ENCODE results near the gene STIP1. TPM values are rescaled to one million over a fixed set of nuclear protein-coding genes. Genes with fewer than 3 reads are reported as not detected.

The STIP1 gene
- total and polyA plus RNA-seq, 2 of the 4 experiments (the other 2 are of a cell fraction), result 201 to 489 TPM

DNA sequence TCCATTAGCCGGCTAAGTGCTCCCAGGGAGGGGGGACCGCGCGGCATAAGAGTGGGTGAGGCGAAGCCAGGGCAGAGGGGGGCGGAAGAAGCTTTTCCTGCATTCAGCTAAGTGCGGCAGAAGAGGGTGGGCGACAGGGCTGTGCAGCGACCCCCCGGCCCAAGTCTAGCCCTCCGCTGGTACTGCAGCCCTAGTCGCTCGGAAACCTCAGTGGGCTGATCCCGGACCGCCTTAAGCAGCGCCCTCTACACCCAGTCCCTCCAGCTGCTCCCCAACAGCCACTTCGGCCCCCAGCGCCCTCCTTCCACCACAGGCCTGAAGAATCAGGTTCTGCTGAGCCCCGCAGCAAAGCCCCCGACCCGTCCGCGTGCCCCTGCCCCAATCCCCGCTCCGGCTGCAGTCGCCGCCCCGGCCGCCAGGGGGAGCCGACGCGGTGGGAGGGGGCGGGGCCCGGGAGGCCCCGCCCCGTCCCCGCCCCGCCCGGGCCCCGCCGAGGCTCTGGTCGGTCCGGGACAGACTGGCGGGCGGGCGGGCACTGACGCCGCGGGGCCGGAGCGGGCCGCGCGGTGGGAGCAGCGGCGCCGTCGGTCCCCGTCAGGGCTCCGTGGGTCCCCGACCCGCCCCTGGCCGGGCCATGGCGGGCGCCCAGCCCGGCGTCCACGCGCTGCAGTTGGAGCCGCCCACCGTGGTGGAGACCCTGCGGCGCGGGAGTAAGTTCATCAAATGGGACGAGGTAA lies 65.2 kb downstream of the STIP1 start, which contains the start of gene PLCB3:
Gene PLCB3 (plus strand): TSS at position 515 of the 737 bp plus-strand sequence. CDS start 120 bp downstream, at position 635.
- H3K4me2 ChIP-seq (ENCODE audit: low read depth, low read length), result peak within 1 kb of the TSS; percentile 100
- peak within 1 kb of the TSS; percentile 89 for H2AK5ac ChIP-seq (ENCODE audit: low read depth, low read length)
- H3K4ac ChIP-seq (ENCODE audit: low read depth, low read length), result peak within 1 kb of the TSS; percentile 96
- H3K4me1 ChIP-seq (ENCODE audit: control insufficient read depth, insufficient read depth, low read length), result peaks cover 10% of the 10 kb centered on the region
- no peak within 1 kb of the TSS for H2BK20ac ChIP-seq (ENCODE audit: low read depth, low read length)
- DNase-seq, result no peak
- H2AFZ ChIP-seq (replicated peaks; ENCODE audit: low read length, poor library complexity), result peak within 1 kb of the TSS; percentile 99
- peak within 1 kb of the TSS; percentile 92 for H4K5ac ChIP-seq (ENCODE audit: low read depth, low read length)
- no peak for TF ChIP-seq NFE2L2 (IDR thresholded peaks at IDR 0.05; ENCODE audit: low read depth, low read length)
- TF ChIP-seq, protein P1, sequence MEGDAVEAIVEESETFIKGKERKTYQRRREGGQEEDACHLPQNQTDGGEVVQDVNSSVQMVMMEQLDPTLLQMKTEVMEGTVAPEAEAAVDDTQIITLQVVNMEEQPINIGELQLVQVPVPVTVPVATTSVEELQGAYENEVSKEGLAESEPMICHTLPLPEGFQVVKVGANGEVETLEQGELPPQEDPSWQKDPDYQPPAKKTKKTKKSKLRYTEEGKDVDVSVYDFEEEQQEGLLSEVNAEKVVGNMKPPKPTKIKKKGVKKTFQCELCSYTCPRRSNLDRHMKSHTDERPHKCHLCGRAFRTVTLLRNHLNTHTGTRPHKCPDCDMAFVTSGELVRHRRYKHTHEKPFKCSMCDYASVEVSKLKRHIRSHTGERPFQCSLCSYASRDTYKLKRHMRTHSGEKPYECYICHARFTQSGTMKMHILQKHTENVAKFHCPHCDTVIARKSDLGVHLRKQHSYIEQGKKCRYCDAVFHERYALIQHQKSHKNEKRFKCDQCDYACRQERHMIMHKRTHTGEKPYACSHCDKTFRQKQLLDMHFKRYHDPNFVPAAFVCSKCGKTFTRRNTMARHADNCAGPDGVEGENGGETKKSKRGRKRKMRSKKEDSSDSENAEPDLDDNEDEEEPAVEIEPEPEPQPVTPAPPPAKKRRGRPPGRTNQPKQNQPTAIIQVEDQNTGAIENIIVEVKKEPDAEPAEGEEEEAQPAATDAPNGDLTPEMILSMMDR (conservative IDR thresholded peaks at IDR 0.05; ENCODE audit: low read depth, low read length), result peak; percentile 72
- TF ChIP-seq SMC3 (IDR thresholded peaks at IDR 0.05; ENCODE audit: low read depth, low read length), result peak; percentile 40
- peak; percentile 55; the same call in 1 of the 2 replicates for TF ChIP-seq MAZ (IDR thresholded peaks at IDR 0.05; ENCODE audit: borderline replicate concordance, low read depth, low read length)
- peak; percentile 46; the same call in 1 of the 2 replicates for TF ChIP-seq POLR2A (IDR thresholded peaks at IDR 0.05; ENCODE audit: low read depth, low read length)
- TF ChIP-seq CHD1 (IDR thresholded peaks at IDR 0.05; ENCODE audit: low read depth, low read length), result no peak
- H3K9ac ChIP-seq (ENCODE audit: low read depth, low read length), result peak within 1 kb of the TSS; percentile 97
- dilution Hi-C loops (cut with HindIII; ENCODE audit: low sequenced_read_pairs, unreplicated experiment), result no loop called here
- peaks cover 10% of the 10 kb centered on the region for H3K36me3 ChIP-seq (ENCODE audit: control insufficient read depth, insufficient read depth, low read length)
- peak within 1 kb of the TSS; percentile 33 to 74; a peak in 3 of 4 replicates for H4K8ac ChIP-seq (ENCODE audit: low read depth in 2 of 2, low read length in 2 of 2)
- peak within 1 kb of the TSS; percentile 30; the same call in 1 of the 2 replicates for H2BK120ac ChIP-seq (ENCODE audit: low read depth, low read length)
- intact Hi-C loops (cut with micrococcal nuclease), result loop anchor here (1.0 kb wide), 1 partner anchor 50 kb away; no protein-coding TSS in a partner anchor
- peak within 1 kb of the TSS; percentile 68 for H3K18ac ChIP-seq (ENCODE audit: low read depth, low read length)
- H3K9me3 ChIP-seq (ENCODE audit: control insufficient read depth, insufficient read depth, low read length), result no peaks in the 10 kb centered on the region
- no TSS peak for BruUV-seq (replicated peaks)
- H3K23ac ChIP-seq (ENCODE audit: low read depth, low read length), result peak within 1 kb of the TSS; percentile 94
- peak within 1 kb of the TSS; percentile 77 for H2BK5ac ChIP-seq (ENCODE audit: low read depth, low read length, poor library complexity, severe bottlenecking)
- H3K56ac ChIP-seq (ENCODE audit: extremely low read depth, insufficient read depth, low read length), result peak within 1 kb of the TSS; percentile 82; the same call in 1 of the 2 replicates
- H3K27me3 ChIP-seq (ENCODE audit: control insufficient read depth, insufficient read depth, low read length), result no peaks in the 10 kb centered on the region
- H3K79me1 ChIP-seq (ENCODE audit: low read depth in 1 of 2, low read length in 2 of 2), result peaks cover 8 to 51% of the 10 kb centered on the region in 2 experiments
- no peaks in the 10 kb centered on the region for H3K9me1 ChIP-seq (ENCODE audit: insufficient read depth, low read length)
- H2AK9ac ChIP-seq (replicated peaks; ENCODE audit: low read depth, low read length, poor library complexity), result peak within 1 kb of the TSS; percentile 100
- POLR2A ChIA-PET (ENCODE audit: unreplicated experiment), result no interaction called here
- peak within 1 kb of the TSS; percentile 97 for H3K14ac ChIP-seq (replicated peaks; ENCODE audit: low read depth, low read length)
- peak within 1 kb of the TSS; percentile 88 for H3K27ac ChIP-seq (ENCODE audit: insufficient read depth, low read length)
- peak within 1 kb of the TSS; percentile 98 for H3K4me3 ChIP-seq (ENCODE audit: insufficient read depth, low read depth, low read length)
- WGBS, 2 experiments (ENCODE audit: extremely low coverage in 2 of 2, insufficient read length in 1 of 2), result 0% methylated on average over 37 of the region's 75 CpGs; no CpG with 5 or more reads in 1 of the 2 experiments
- in situ Hi-C loops (cut with MboI; ENCODE audit: low sequenced_read_pairs), result no loop called here
- peaks cover 8% of the 10 kb centered on the region; the same call in 1 of the 2 replicates for H4K20me1 ChIP-seq (ENCODE audit: insufficient read depth, low read length)
- H4K91ac ChIP-seq (ENCODE audit: insufficient read depth, low read depth, low read length), result peak within 1 kb of the TSS; percentile 91
- CTCF ChIA-PET, result interaction anchor here (0.6 to 1.7 kb wide), 4 partner anchors 47 to 70 kb away, joined by 3 to 5 read pairs (median 3); no protein-coding TSS in a partner anchor
- ATAC-seq (ENCODE audit: low read depth), result peak; percentile 66
- H2BK15ac ChIP-seq (ENCODE audit: low read depth, low read length), result no peak within 1 kb of the TSS
